Neural cell (in vitro differentiated cells): ENCODE results near the gene PLCB1. TPM values are rescaled to one million over a fixed set of nuclear protein-coding genes. Genes with fewer than 3 reads are reported as not detected.

Experiments
- H2AFZ ChIP-seq: fragments of 200-600, 300-800 bp; sonication (generic), shearing (Covaris generic); 2 replicates; pipeline ENCODE4 v1.6.0; 2014; ENCODE audit warnings: low read depth, mild to moderate bottlenecking, antibody characterized with exemption, low read length, moderate library complexity
- H3F3A ChIP-seq: fragments of 200-600 bp; shearing (Covaris generic); 2 replicates; pipeline ENCODE4 v1.6.1; 2016; ENCODE audit warnings: mild to moderate bottlenecking, moderate library complexity, mixed read lengths, antibody characterized with exemption, low read length; ENCODE audit not compliant: insufficient read depth, poor library complexity, severe bottlenecking
- H3K27ac ChIP-seq: fragments of 200-600, 300-800 bp; sonication (generic), shearing (Covaris generic); 2 replicates; pipeline ENCODE4 v1.5.1; 2014; ENCODE audit warnings: mild to moderate bottlenecking, low read length, moderate library complexity
- H3K27me3 ChIP-seq: fragments of 300-800, 200-600 bp; sonication (generic), shearing (Covaris generic); 2 replicates; pipeline ENCODE4 v1.6.0; 2014; ENCODE audit warnings: mild to moderate bottlenecking, low read depth, low read length, moderate library complexity; ENCODE audit not compliant: insufficient read depth
- H3K36me3 ChIP-seq: fragments of 300-800, 200-600 bp; sonication (generic), shearing (Covaris generic); 2 replicates; pipeline ENCODE4 v1.5.1; 2014; ENCODE audit warnings: mild to moderate bottlenecking, antibody characterized with exemption, low read length, moderate library complexity; ENCODE audit not compliant: insufficient read depth
- H3K4me2 ChIP-seq: fragments of 300-800, 200-600 bp; sonication (generic), shearing (Covaris generic); 2 replicates; pipeline ENCODE4 v1.6.0; 2014; ENCODE audit warnings: mild to moderate bottlenecking, low read length
- H3K4me3 ChIP-seq: fragments of 300-800, 200-600 bp; sonication (generic), shearing (Covaris generic); 2 replicates; pipeline ENCODE4 v1.5.1; 2014; ENCODE audit warnings: mild to moderate bottlenecking, low read length, moderate library complexity
- H3K79me2 ChIP-seq: fragments of 200-600 bp; shearing (Covaris generic); replicated peaks from 2 replicates; pipeline ENCODE4 v1.6.0; 2014; ENCODE audit warnings: mild to moderate bottlenecking, low read length, moderate library complexity; ENCODE audit not compliant: insufficient read depth
- H3K9ac ChIP-seq: fragments of 300-800, 200-600 bp; sonication (generic), shearing (Covaris generic); 2 replicates; pipeline ENCODE4 v1.6.1; 2016; ENCODE audit warnings: mild to moderate bottlenecking, low read length, mixed read lengths
- H3K9me2 ChIP-seq: fragments of 200-600 bp; shearing (Covaris generic); 2 replicates; pipeline ENCODE4 v1.6.1; 2016; ENCODE audit warnings: mild to moderate bottlenecking, low read length, mixed read lengths; ENCODE audit not compliant: insufficient read depth
- H3K9me3 ChIP-seq: fragments of 200-600, 300-800 bp; sonication (generic), shearing (Covaris generic); 2 replicates; pipeline ENCODE4 v1.6.1; 2016; ENCODE audit warnings: mild to moderate bottlenecking, mixed run types, low read length, moderate library complexity, mixed read lengths
- H4K20me1 ChIP-seq: fragments of 200-600 bp; shearing (Covaris generic); 2 replicates; pipeline ENCODE4 v1.6.1; 2016; ENCODE audit warnings: mild to moderate bottlenecking, mixed run types; ENCODE audit not compliant: insufficient read depth
- EP300 ChIP-seq: fragments of 450-650 bp; conservative IDR thresholded peaks from 2 replicates; pipeline ENCODE4 v1.6.1; 2014; ENCODE audit warnings: antibody characterized with exemption, mild to moderate bottlenecking, moderate library complexity; ENCODE audit not compliant: poor library complexity, severe bottlenecking
- EZH2 ChIP-seq: fragments of 200-600, 300-800 bp; shearing (Covaris generic), sonication (generic); IDR thresholded peaks from 2 replicates; pipeline ENCODE4 v1.6.1; 2014; ENCODE audit warnings: antibody characterized with exemption, low read length, borderline replicate concordance, mild to moderate bottlenecking; ENCODE audit not compliant: insufficient read depth, poor library complexity, severe bottlenecking
- MXI1 ChIP-seq: fragments of 450-650 bp; conservative IDR thresholded peaks from 2 replicates; pipeline ENCODE4 v1.6.1; 2014; ENCODE audit warnings: antibody characterized with exemption, mild to moderate bottlenecking; ENCODE audit not compliant: poor library complexity, severe bottlenecking
- POLR2AphosphoS5 ChIP-seq: IDR thresholded peaks from 2 replicates; pipeline ENCODE4 v1.6.1; 2012
- RAD21 ChIP-seq: fragments of 450-650 bp; conservative IDR thresholded peaks from 2 replicates; pipeline ENCODE4 v1.6.1; 2014; ENCODE audit warnings: antibody characterized with exemption, mild to moderate bottlenecking, moderate library complexity
- SMC3 ChIP-seq: fragments of 450-650 bp; conservative IDR thresholded peaks from 2 replicates; pipeline ENCODE4 v1.6.1; 2014; ENCODE audit warnings: antibody characterized with exemption, mild to moderate bottlenecking, moderate library complexity; ENCODE audit not compliant: poor library complexity
- TAF1 ChIP-seq: IDR thresholded peaks from 2 replicates; pipeline ENCODE4 v1.6.1; 2012; ENCODE audit warnings: low read depth
- polyA plus RNA-seq: library from polyadenylated mRNA; depleted of rRNA; stranded (reverse); fragments of >200 nt; gene quantifications from 2 replicates; pipeline ENCODE4 v1.2.3, GENCODE V29; 2014
- TF ChIP-seq, protein P1 (sequence below): fragments of 450-650 bp; IDR thresholded peaks from 2 replicates; pipeline ENCODE4 v1.5.1; 2014; ENCODE audit warnings: antibody characterized with exemption, mild to moderate bottlenecking, moderate library complexity; ENCODE audit not compliant: poor library complexity, severe bottlenecking
- TF ChIP-seq, protein P2 (sequence below): IDR thresholded peaks from 2 replicates; pipeline ENCODE4 v1.6.1; 2012; ENCODE audit warnings: borderline replicate concordance

PLCB1 gene
- polyA plus RNA-seq, 1 donor from 2014 or later, result 11.4 TPM

DNA sequence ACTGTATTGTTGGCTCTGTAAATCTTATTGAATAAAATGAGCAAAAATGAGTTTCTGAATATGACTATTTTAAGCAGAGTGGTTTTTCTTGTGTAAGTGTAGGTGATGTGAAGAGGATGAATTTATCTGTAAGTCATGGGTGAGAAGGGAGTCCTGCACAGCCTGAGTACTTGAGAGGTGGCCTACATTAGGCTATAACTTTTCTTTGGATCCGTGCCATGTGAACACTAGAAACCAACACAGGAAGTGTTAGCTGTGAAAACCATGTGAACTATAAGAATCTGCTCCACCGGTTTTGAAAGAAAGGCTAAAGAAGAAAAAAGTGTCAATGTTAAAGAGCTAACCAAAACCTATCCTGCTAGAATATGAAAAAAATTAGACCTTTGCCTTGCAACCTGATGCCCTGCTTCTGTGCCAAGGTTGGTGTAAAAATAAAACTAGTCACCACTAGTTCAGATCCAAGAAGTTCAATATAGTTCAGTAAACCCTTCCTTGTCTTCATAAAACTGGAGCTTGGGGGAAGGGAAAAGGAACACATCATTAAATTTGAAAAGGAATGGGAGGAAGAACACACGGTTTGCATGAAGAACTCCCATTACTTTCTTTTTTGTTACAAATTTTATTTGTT is 21.3 kb downstream of the PLCB1 start:
- Histone ChIP-seq H4K20me1 (no peaks in the 10 kb centered on the region), H3K9ac (no peak overlapping the region), H3K9me2 (no peaks in the 10 kb centered on the region), H3K4me3 (no peak overlapping the region), H3K9me3 (no peaks in the 10 kb centered on the region), H3K79me2 (no peaks in the 10 kb centered on the region), H3K36me3 (no peaks in the 10 kb centered on the region), H2AFZ (no peak overlapping the region), H3K27ac (no peak overlapping the region), H3K4me2 (no peak overlapping the region), H3K27me3 (no peaks in the 10 kb centered on the region), H3F3A (no peaks in the 10 kb centered on the region)
- TF ChIP-seq, protein P1, sequence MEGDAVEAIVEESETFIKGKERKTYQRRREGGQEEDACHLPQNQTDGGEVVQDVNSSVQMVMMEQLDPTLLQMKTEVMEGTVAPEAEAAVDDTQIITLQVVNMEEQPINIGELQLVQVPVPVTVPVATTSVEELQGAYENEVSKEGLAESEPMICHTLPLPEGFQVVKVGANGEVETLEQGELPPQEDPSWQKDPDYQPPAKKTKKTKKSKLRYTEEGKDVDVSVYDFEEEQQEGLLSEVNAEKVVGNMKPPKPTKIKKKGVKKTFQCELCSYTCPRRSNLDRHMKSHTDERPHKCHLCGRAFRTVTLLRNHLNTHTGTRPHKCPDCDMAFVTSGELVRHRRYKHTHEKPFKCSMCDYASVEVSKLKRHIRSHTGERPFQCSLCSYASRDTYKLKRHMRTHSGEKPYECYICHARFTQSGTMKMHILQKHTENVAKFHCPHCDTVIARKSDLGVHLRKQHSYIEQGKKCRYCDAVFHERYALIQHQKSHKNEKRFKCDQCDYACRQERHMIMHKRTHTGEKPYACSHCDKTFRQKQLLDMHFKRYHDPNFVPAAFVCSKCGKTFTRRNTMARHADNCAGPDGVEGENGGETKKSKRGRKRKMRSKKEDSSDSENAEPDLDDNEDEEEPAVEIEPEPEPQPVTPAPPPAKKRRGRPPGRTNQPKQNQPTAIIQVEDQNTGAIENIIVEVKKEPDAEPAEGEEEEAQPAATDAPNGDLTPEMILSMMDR, result no peak
- TF ChIP-seq RAD21 (no peak), EZH2 (no peak), EP300 (no peak), POLR2AphosphoS5 (no peak), SMC3 (no peak)
- TF ChIP-seq, protein P2, sequence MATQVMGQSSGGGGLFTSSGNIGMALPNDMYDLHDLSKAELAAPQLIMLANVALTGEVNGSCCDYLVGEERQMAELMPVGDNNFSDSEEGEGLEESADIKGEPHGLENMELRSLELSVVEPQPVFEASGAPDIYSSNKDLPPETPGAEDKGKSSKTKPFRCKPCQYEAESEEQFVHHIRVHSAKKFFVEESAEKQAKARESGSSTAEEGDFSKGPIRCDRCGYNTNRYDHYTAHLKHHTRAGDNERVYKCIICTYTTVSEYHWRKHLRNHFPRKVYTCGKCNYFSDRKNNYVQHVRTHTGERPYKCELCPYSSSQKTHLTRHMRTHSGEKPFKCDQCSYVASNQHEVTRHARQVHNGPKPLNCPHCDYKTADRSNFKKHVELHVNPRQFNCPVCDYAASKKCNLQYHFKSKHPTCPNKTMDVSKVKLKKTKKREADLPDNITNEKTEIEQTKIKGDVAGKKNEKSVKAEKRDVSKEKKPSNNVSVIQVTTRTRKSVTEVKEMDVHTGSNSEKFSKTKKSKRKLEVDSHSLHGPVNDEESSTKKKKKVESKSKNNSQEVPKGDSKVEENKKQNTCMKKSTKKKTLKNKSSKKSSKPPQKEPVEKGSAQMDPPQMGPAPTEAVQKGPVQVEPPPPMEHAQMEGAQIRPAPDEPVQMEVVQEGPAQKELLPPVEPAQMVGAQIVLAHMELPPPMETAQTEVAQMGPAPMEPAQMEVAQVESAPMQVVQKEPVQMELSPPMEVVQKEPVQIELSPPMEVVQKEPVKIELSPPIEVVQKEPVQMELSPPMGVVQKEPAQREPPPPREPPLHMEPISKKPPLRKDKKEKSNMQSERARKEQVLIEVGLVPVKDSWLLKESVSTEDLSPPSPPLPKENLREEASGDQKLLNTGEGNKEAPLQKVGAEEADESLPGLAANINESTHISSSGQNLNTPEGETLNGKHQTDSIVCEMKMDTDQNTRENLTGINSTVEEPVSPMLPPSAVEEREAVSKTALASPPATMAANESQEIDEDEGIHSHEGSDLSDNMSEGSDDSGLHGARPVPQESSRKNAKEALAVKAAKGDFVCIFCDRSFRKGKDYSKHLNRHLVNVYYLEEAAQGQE, result no peak

DNA sequence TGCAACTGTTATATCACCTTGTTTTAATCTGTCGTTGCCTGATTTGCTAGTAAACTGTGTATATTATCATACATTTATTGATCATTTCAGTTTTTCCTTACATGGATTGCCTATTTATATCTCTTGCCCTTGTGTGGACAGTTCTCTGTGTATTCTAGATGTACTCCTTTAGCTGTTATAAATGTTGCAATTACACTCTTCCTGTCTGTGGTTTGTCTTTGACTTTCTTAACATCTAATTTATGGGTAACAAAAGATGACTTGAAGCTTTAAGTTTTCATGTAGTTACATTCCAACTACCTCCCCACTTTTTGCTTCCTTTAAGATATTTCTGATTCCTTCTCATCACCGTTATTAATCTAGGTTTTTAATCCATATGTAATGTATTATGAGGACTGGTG is 22.6 kb downstream of the PLCB1 start:
- no peak overlapping the region for H2AFZ ChIP-seq
- no peaks in the 10 kb centered on the region for H3K36me3 ChIP-seq
- H3K9me2 ChIP-seq, result no peaks in the 10 kb centered on the region
- no peaks in the 10 kb centered on the region for H3K27me3 ChIP-seq
- H3K4me2 ChIP-seq, result no peak overlapping the region
- no peak overlapping the region for H3K9ac ChIP-seq
- no peaks in the 10 kb centered on the region for H3K79me2 ChIP-seq
- peaks cover 4% of the 10 kb centered on the region for H3K9me3 ChIP-seq
- H3F3A ChIP-seq, result no peaks in the 10 kb centered on the region
- no peak overlapping the region for H3K4me3 ChIP-seq
- no peak overlapping the region for H3K27ac ChIP-seq
- no peaks in the 10 kb centered on the region for H4K20me1 ChIP-seq
- TF ChIP-seq RAD21, result no peak
- no peak for TF ChIP-seq TAF1
- TF ChIP-seq, protein P2, result no peak
- no peak for TF ChIP-seq MXI1
- no peak for TF ChIP-seq EP300
